Body of pancreas (tissue), 4 donors: ENCODE data around the gene ARHGEF19. TPM values are rescaled to one million over a fixed set of nuclear protein-coding genes. Genes with fewer than 3 reads are reported as not detected.

Experiments
- ATAC-seq: fragments of 150-250 bp; one replicate; pipeline ENCODE4 v1.9.1; 2016
- DNase-seq, 4 donors: peaks; one replicate each; pipeline ENCODE4 v3.0.0-alpha.2; 2019
- H3K27ac ChIP-seq, 4 donors: fragments of 200-600 bp; sonication (generic); 1 replicate in 3 of 4; 2 replicates in 1 of 4; pipeline versions ENCODE4 v1.5.1 to v1.6.1; 2016 to 2019; ENCODE audit warnings: mild to moderate bottlenecking in 1 of 4, mixed read lengths in 1 of 4, moderate library complexity in 1 of 4
- H3K27me3 ChIP-seq, 2 donors: fragments of 200-600 bp; sonication (generic); one replicate each; pipeline ENCODE4 v1.6.0; 2016; ENCODE audit warnings: mild to moderate bottlenecking in 1 of 2
- H3K36me3 ChIP-seq, 2 donors: fragments of 200-600 bp; sonication (generic); replicated peaks in 1 of 2; 2 replicates each; pipeline ENCODE4 v1.5.1; 2016; ENCODE audit warnings: low read depth in 2 of 2; ENCODE audit not compliant: insufficient read depth in 1 of 2
- H3K4me1 ChIP-seq: fragments of 200-600 bp; sonication (generic); one replicate; pipeline ENCODE4 v1.6.0; 2016
- H3K4me3 ChIP-seq, 2 donors: fragments of 200-600 bp; sonication (generic); 1 replicate in 1 of 2; 2 replicates in 1 of 2; pipeline ENCODE4 v1.5.1; 2016 to 2019
- H3K9me3 ChIP-seq, 3 donors: fragments of 200-600 bp; sonication (generic); 1 replicate in 2 of 3; 2 replicates in 1 of 3; pipeline ENCODE4 v1.5.1; 2016
- POLR2A ChIP-seq, 3 donors: fragments of 450-650 bp; IDR thresholded peaks; one replicate each; pipeline ENCODE4 v1.6.1; 2016; ENCODE audit warnings: antibody characterized with exemption in 3 of 3, mild to moderate bottlenecking in 2 of 3
- WGBS, 2 donors: methylation state at CpG; one replicate each; pipeline ENCODE4 v1.1.5; 2017; 5-methylcytosine and 5-hydroxymethylcytosine counted together
- intact Hi-C: fragments of 100-400 bp; cut with DNase I; formaldehyde crosslinking; loops from one replicate; pipeline ENCODE4 v1.15.1; 2023
- total RNA-seq, 2 donors: library from RNA; depleted of rRNA; stranded (reverse); fragments of >200 nt; gene quantifications; one replicate each; pipeline ENCODE4 v1.1.0, GENCODE V29; 2016
- TF ChIP-seq, protein P1 (sequence below), 7 experiments: fragments of 450-650 bp in 4 of 7; fragments of 200-600 bp in 3 of 7; sonication (generic) in 3 of 7; IDR thresholded peaks; one replicate each; pipeline ENCODE4 v1.5.1; 2016 to 2019; ENCODE audit warnings: antibody characterized with exemption in 7 of 7

Gene ARHGEF19
- total RNA-seq, 2 donors from 2014 or later, result 15.3 to 31.3 TPM

- Histone ChIP-seq H3K36me3 (no peaks in the 10 kb centered on the region), H3K4me3 (no peak overlapping the region), H3K9me3 (no peaks in the 10 kb centered on the region), H3K27ac (no peak overlapping the region), H3K4me1 (peaks cover 8% of the 10 kb centered on the region), H3K27me3 (no peaks in the 10 kb centered on the region)
- 100% methylated on average over 1 of the region's 1 CpG for WGBS, 2 donors
- ATAC-seq (no peak), DNase-seq (no peak)
- intact Hi-C loops, result no loop called here
- no peak for TF ChIP-seq POLR2A (IDR thresholded peaks at IDR 0.05)
- TF ChIP-seq, protein P1, sequence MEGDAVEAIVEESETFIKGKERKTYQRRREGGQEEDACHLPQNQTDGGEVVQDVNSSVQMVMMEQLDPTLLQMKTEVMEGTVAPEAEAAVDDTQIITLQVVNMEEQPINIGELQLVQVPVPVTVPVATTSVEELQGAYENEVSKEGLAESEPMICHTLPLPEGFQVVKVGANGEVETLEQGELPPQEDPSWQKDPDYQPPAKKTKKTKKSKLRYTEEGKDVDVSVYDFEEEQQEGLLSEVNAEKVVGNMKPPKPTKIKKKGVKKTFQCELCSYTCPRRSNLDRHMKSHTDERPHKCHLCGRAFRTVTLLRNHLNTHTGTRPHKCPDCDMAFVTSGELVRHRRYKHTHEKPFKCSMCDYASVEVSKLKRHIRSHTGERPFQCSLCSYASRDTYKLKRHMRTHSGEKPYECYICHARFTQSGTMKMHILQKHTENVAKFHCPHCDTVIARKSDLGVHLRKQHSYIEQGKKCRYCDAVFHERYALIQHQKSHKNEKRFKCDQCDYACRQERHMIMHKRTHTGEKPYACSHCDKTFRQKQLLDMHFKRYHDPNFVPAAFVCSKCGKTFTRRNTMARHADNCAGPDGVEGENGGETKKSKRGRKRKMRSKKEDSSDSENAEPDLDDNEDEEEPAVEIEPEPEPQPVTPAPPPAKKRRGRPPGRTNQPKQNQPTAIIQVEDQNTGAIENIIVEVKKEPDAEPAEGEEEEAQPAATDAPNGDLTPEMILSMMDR (IDR thresholded peaks at IDR 0.05), result no peak
These were observed 21.1 kb downstream of the ARHGEF19 start for GRCh38 chr1:16191309-16191708.

DNA sequence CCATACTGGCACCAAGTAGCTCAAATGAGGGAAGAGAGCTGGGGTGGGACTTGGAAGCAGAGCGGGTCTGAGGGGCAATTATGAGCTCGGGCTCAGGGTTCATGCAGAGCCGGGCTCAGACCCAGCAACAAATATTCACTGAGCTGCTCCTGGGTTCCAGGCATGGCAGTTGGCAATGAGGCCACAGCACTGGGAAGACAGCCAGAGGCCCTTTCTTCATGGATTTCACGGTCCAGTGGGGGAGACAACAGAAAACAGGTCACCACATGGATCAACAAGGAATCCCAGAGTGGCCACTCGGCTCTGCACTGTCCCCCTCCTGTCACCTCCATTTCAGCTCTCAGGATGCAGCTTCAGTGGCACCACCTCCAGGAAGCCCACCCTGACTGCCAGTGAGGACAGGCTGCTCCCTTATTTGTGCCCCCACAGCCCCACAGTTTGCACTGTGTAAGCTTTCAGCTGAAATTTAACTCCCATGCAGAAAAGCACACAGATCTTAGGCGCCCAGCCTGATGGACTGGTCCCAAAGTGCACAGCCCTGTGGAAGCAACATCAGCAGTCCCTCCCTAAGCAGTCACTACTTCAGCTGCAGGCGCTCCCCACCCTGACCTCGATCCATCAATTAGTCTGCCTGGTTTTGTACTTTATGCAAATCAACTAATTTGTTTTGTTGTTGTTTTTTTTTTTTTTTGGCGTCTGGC lies 22.4 kb downstream of the ARHGEF19 start:
- DNase-seq, result no peak
- ATAC-seq, result no peak
- Histone ChIP-seq H3K9me3 (no peaks in the 10 kb centered on the region), H3K4me3 (no peak overlapping the region), H3K4me1 (peaks cover 8% of the 10 kb centered on the region), H3K27ac (no peak overlapping the region), H3K27me3 (no peaks in the 10 kb centered on the region), H3K36me3 (no peaks in the 10 kb centered on the region)
- WGBS, 2 donors, result 51 to 56% methylated on average over 5 to 9 of the region's 9 CpGs
- intact Hi-C loops, result no loop called here
- TF ChIP-seq POLR2A (IDR thresholded peaks at IDR 0.05), result no peak
- TF ChIP-seq, protein P1 (IDR thresholded peaks at IDR 0.05), result no peak

- Histone ChIP-seq H3K4me3 (no peak overlapping the region), H3K36me3 (no peaks in the 10 kb centered on the region), H3K4me1 (peaks cover 8% of the 10 kb centered on the region), H3K9me3 (no peaks in the 10 kb centered on the region), H3K27me3 (no peaks in the 10 kb centered on the region), H3K27ac (no peak overlapping the region)
- ATAC-seq (no peak), DNase-seq (no peak)
- WGBS, 2 donors, result 46 to 47% methylated on average over 6 of the region's 6 CpGs
- no peak for TF ChIP-seq POLR2A (IDR thresholded peaks at IDR 0.05)
- TF ChIP-seq, protein P1 (IDR thresholded peaks at IDR 0.05), result no peak
- intact Hi-C loops, result no loop called here
These were observed 23.4 kb downstream of the ARHGEF19 start for GRCh38 chr1:16189003-16189402.

GRCh38 chr1:16187748-16188401 lies 24.6 kb downstream of the ARHGEF19 start:
- no peaks in the 10 kb centered on the region for H3K36me3 ChIP-seq
- no peaks in the 10 kb centered on the region for H3K27me3 ChIP-seq
- ATAC-seq (peak; percentile 89), DNase-seq (peak; percentile 66 to 82 (median 76))
- 14 to 22% methylated on average over 11 to 15 of the region's 15 CpGs for WGBS, 2 donors
- intact Hi-C loops, result no loop called here
- H3K4me1 ChIP-seq, result peaks cover 8% of the 10 kb centered on the region
- no peak overlapping the region for H3K4me3 ChIP-seq
- no peak overlapping the region for H3K27ac ChIP-seq
- no peaks in the 10 kb centered on the region for H3K9me3 ChIP-seq
- TF ChIP-seq, protein P1 (IDR thresholded peaks at IDR 0.05), result peak; percentile 91 to 99 (median 96)
- TF ChIP-seq POLR2A (IDR thresholded peaks at IDR 0.05), result no peak
